Ureter (tissue), 1 donor: ENCODE measurements around the gene ZFAND3. TPM values are rescaled to one million over a fixed set of nuclear protein-coding genes. Genes with fewer than 3 reads are reported as not detected.
"Not testable (repeated sequence)": the region's sequence is repeated elsewhere in the genome, so short reads cannot be mapped to it uniquely, and the experiment has no call there.

Source experiments
- DNase-seq: peaks from one replicate; pipeline ENCODE4 v3.0.0-alpha.2; 2020; ENCODE audit warnings: low spot score
- total RNA-seq: library from RNA; stranded (reverse); gene quantifications from one replicate; pipeline ENCODE4 v1.2.4, GENCODE V29; 2023
- donor health status: DM: yes; HTN: yes; CAD: no.

The ZFAND3 gene
- total RNA-seq, 1 donor from 2014 or later: 123 TPM

DNA sequence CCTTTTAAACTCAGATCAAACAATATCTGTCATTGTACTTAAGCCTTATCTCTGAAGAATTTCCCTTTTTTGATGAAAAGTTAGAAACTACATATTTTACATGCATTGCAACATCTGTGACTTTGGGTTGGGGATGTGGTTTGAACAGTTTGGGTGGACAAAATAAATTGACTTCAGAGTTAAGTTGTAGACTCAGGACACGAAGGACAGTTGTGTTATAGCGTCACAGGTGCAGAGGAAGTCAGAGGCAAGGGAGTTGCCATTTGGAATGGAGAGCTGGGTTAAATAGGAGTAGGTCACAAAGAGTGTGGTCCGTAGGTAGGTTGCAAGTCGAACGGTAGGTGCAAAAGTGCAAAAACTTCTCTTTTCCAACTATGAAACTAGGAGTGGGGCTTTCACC is 46.0 kb downstream of the ZFAND3 start:
- DNase-seq: no peak

DNA sequence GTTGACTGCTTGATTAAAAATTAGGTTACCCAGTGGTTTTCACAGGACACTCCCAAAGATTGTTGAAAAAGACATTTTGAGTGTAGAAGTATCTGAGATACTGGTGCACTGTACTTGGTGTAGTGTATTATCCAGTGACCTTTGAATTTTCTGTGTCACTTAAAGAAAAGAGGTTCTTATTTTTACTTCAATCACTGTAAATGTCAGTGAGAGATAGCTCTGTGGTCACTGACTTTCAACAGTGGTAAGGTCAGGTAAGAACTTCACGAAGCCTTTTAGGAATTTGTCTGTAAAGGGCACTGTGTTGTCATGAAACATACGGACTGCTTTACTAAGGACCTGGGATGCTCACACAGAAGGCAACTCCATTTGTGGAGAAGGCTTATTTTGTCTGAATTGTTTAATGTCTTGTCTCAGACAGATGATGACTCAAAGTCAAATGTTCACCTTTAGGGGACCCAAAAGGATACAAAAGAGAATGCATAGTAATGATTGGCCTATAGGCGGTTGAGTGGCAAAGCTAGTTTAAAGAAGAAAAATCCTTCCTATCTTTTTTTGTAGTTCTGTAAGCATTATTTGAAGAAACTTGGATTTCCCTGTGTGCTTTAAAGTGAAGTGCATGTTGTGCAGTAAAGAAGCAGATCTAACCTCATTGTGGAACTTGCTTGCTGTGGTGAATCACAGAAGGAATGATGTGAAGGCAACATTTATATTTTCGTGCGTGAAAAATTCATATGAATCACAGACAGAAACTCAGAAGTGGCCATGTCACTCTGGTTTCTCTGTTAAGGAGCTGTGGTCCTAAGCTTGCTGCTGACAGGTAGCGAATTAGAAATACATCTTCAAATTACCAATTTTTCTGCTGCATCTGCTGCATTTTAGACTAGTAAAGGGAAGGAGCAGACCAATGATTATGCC is 47.3 kb downstream of the ZFAND3 start:
- DNase-seq: no peak

DNA sequence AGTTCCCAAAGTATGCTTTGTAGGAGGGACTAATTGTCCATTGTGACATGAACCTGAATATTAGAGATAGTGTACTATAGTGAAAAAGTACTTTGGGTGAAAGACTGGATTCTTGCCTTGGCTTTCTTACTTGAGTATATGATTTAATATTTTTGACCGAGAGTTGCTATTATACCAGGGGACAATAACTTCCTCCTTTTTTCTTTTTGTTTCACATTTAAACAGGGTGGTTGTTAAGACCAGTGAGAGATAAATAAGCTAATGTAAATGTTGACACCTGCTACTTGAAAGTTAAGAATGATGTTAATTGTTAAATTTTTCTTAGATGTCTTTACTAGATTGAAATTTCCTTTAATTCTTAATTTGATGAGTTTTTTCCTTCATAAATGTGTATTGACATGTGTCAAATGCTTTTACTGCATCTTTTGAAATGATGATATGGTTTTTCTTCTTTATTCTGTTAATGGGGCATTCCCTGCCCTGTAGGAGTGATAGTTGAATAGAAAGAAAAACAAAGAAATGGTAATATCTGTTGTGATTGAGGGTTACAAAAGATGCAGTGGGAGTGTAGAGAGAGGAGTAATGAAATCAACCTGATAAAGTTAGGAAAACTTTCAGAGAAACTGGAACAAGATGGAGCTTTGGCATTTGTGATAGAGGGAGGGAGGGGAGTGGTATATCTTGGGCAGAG is 48.4 kb downstream of the ZFAND3 start:
- DNase-seq: no peak

DNA sequence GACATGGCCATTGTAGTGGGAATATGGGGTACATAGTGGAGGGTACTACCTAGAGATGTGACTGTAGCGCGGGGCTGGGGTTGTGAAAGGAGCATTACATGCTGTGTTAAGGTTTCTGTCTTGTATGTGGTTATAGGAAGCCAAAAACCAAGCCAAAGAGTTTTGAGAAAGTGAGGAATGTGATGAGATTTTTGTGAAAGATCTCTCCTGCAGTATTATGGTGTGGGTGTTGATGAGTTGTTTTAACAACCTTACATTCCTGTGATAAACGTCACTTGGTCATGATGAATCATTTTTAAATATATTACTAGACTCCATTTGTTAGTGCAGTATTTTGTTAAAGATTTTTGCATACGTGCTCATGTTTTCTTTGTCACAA is 48.9 kb downstream of the ZFAND3 start:
- DNase-seq: no peak

DNA sequence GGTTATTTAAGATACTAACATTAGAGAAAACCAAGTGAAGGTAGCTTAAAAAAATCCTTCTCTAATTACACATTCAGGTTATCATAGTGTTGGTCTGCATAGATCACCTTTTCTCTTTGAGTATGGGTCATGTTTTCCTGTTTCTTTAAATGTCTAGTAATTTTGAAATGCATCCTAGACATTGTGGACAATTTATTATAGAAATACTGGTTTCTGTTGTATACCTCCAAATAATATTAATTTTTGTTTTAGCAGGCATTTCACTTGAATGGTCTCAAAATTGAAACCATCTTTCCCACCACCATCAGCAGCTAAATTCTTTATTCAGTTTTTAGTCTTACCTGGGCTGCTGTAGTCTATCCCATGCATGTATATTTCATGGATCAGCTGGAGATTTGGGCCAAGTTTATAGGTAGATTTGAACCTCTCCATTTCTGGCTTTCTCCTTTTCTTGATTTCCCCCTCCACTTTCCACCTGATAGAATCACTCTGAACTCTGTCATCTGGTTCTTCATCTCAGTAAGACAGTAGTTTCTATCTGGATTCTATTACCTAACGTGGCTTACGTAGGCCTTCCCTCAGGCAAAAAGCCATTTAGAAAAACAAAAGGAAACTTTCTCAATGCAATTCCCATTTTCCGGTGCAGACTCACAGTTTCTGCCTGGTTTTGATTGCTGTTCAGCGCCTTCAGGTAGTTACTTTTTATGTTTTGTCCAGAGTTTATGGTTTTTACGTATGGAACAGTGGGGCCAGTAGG is 52.3 kb downstream of the ZFAND3 start:
- DNase-seq: no peak

DNA sequence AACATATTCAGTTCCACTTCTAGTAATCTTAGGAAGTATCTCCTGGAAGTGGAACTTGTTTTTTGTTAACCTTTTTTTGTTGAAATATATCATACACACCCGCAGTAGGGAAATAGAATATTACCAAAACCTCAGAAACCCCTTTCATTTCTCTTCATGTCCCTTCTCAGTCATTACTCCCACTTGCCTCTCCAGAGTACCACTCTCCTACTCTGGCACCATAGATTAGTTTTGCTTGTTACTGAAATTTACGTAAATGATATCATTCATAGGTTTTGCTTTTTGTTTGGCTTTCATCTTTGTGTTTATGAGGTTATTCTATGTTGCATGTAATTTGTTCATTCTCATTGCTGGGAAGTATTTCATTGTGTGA is 52.8 kb downstream of the ZFAND3 start:
- DNase-seq: no peak

DNA sequence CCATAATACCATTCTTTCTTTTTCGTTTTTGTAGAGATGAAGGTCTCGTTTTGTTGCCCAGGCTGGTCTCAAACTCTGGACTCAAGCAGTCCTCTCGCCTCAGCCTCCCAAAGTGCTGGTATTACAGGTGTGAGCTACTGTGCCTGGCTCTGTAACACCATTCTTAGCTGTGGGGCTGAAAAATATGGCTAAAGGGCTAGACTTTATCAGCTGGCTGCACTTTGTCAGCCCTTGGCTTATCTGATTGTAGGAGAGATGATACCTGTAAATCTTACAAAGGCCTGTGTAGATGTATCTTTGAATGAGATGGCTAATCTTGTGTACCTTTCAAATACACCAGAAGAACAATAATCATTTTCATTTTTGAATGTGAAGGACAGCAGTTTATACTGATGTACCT is 55.2 kb downstream of the ZFAND3 start:
- no peak for DNase-seq

DNA sequence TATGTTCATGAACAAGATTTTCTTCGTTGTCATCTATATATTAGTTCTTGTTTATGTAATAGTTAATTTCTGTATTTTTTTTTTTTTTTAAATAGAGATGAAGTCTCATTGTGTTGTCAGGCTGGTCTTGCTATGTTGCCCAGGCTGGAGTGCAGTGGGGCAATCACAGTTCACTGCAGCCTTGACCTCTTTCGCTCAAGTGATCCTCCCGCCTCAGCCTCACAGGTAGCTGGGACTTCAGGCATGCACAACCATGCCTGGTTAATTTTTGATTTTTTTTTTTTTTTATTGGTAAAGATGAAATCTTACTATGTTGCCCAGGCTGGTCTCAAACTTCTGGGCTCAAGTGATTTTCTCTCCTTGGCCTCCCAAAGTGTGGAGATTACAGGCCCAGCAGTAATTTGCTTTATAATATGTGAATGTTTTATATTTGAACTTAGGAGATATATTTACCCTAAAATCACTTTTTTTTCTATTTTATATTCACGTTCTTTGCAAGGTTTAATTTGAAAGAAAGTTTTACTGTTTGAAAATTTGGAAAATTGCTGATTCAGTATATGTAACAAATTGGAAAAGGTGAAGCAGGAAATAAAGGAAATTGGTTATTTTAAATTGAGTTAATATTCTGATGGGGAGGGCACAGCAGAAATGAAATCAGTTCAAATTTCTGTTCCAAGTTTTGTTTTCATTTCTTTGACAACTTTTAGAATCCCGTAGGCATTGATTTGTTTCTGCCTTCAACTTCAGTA is 56.2 kb downstream of the ZFAND3 start:
- no peak for DNase-seq

DNA sequence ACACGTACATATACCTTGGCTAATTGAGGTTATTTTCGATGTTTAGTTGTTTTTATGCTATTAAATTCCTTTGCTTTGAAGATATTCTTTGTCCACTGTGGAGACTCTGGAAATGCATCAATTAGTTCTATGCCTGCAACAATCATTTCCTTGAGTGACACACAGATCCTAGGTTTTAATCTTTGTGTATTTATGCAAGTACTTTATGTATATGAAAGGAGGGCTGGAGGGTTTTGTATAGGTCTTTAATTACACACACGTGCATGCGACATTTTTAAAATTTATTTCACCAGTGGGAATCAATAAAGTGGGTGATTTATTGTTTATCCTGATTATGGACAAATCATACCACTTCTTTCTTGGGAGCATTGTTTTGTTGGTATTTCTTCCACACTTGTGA is 57.3 kb downstream of the ZFAND3 start:
- DNase-seq: no peak

DNA sequence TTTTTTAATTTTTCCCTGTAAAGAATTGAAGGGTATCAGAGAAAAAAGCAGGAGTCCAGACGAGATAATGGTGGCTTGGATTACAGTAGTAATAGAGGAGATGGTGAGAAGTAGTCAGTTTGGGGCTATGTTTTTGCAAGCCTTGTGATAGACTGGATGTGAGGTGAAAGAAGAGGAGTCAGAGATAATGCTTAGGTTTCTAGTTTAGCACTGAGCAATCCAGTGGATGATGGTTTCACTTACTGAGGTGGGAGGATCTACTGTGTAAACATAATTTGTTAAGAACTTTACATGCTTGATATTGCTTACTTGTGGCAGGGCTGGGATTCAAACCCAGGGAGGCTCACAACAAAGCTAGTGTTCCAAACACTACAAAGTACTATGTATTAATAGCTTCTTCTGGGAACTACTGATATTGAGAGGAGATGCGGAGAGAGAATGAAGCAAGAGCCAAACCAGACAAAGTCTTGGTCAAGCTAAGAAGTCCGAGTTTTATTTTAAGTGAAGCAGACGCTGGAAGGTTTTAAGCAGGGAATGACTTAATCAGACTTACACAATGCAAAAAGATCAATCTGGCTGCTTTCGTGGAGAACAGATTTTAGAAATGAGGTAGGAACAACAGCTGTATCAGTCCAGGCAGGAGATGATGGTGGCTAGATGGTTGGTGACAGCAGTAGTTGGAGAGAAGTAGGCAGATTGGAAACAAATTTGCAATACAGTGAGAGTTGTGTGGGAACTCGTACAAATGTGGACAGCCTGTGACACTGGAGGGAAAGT is 58.0 kb downstream of the ZFAND3 start:
- no peak for DNase-seq

DNA sequence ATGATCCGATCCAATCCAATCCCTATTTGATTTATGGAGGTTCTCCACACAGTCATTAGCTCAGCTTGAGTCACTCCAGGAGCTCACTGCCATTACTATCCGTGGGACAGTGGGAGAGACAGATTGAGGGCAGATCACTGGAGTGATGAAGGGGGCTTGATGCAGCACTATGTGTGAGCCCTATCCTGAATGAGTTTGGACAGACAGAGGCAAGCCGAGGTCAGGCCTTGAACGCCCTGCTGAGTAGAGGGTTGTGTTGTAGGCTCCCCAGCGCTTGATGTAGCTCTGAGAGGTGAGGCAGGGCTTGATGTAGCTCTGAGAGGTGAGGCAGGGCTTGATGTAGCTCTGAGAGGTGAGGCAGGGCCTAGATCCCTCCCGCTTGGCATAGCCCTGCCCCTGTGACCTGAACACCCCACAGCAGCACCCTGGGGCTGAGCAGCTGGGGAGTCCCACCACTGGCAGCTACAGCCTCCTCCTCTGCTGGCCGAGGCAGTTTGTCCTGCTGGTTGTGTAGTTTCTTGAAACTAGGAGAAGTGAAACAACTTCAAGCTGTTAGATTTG is 58.7 kb downstream of the ZFAND3 start:
- DNase-seq: no peak

DNA sequence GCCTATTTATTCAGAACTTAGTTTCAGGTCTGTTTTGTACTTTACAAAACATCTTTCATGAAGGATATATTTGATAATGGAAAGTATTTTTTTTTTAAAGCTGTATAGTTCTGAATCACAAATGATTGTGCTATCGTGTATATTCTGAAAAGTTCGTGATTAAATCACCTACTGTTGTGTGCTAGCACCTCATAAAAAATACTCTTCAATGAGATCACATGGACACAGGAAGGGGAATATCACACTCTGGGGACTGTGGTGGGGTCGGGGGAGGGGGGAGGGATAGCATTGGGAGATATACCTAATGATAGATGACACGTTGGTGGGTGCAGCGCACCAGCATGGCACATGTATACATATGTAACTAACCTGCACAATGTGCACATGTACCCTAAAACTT is 61.1 kb downstream of the ZFAND3 start:
- DNase-seq: not testable (repeated sequence)

DNA sequence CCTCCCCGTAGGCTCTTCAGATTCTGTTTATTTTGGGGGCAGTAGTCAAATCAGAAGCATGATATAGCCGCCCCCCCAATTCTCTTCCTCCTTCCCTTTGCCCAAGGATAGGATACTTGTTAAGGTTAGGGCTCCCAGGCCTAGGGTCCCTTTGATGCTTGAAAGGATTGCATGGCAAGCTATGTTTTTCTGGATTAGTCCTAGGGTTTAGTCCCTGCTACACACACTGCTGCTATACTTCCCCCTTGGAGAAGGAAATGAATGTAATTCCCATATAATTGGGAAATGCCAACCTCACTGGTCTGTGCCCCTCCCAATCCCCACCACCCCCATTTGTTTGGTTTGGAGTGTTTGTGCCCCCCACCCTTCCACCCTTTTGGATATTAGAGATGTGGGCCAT is 62.8 kb downstream of the ZFAND3 start:
- no peak for DNase-seq

DNA sequence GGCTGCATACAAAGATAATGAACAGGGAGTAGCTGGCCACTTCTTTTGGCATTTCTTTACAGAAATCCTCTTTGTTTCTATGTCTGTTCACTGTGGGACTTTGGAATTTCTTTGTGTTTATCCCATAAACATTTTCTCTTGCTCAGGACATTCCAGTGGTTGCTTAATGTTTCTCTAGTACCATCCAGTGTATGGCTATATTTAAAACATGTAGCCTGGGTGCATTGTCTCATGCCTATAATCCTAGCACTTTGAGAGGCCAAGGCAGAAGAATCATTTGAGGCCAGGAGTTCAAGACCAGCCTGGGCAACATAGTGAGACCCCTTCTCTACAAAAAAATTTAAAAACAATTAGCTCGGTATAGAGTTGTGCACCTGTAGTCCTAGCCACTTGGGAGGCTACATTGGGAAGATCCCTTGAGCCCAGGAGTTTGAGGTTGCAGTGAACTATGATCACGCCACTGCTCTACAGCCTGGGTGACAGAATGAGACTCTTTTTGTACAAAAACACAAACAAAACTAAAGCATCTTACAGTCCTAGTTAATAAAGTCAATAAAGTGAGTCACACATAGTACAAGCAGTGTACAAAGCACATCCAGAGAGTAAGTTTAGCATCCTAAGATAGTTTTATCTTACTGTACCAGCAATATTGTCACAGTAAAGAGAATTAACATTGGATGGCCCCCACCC is 63.3 kb downstream of the ZFAND3 start:
- no peak for DNase-seq

DNA sequence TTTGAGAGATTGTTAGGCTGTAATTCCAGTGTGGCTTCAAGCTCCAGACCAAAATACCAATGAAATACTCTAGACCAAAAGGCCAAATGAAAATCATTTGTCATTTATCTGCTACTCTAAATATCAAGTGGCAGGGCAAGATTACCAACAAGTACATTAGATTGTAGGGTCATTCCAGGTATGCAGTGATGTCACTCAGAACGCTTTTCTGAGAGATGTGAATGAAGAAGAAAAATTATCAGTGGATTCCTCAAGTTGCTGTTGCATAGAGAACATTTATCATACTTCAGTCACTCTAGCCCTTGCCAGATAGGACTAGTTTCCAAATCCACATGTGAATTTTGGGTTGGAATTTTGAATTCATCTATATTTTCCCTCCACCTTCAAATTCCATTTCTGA is 65.0 kb downstream of the ZFAND3 start:
- no peak for DNase-seq

DNA sequence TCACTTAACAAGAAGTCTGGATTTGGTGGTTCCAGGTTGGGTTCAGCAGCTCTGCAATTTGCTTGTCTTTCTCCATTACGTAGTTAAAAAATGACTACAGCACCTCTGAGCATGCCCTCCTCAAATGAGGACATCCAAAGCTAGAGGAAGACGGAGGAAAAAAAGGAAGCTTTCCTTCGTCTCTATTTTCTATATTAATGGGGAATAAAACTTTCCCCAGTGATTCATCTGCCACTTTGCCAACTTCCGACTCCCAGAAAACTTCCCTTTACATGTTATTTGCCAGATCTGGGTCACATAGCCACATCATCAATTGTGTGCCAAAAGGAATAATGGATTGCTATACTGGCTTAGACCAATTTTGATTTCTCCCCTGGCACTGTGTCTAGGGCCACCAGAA is 69.5 kb downstream of the ZFAND3 start:
- DNase-seq: no peak

DNA sequence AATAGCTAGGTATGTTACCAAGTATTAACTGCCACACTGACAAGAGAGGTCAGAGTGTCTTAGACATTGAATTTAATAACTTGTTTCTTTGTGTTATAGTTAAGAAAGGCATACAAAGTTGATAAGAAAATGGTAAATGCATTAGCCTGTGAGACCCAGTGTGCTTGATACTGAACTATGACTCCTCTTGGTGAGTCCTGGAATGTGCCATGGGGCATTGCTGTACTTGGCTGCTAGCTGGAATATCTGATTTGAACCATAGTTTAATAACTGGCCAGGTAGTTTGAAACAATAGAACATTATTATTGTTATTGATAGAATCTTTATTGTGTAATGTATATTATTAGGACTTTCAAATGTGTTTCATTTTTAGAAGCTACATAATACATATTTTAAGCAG is 70.0 kb downstream of the ZFAND3 start:
- no peak for DNase-seq

DNA sequence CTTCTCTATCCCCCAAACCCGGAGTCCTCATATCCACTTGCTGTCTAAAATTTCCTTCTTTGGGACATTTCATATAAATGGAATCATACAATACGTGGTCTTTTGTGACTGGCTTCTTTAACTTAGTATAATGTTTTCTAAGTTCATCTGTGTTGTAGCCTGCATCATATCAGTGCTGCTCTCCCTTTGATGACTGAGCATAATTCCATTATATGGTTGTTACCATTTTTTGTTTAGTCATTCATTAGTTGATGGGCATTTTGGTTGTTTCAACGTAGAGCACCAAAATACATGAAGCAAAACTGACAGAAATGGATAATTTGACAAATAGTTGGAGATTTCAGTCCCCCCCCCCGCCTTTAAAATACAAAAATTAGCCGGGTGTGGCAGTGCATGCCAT is 71.5 kb downstream of the ZFAND3 start:
- no peak for DNase-seq

DNA sequence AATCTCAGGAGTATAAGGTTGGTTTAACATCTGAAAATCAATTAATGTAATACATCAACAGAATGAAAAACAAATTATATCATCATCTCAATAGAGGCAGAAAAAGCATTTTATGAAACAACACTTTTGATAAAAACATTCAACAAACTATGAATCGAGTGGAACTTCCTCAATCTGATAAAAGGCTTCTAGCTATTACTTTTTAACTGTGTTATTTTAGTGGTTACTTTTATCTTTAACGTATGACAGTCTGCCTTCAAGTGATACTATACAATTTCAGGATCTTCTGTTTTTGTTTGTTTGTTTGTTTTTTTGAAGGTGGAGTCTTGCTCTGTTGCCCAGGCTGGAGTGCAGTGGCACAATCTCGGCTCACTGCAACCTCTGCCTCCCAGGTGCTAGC is 73.7 kb downstream of the ZFAND3 start:
- DNase-seq: no peak

DNA sequence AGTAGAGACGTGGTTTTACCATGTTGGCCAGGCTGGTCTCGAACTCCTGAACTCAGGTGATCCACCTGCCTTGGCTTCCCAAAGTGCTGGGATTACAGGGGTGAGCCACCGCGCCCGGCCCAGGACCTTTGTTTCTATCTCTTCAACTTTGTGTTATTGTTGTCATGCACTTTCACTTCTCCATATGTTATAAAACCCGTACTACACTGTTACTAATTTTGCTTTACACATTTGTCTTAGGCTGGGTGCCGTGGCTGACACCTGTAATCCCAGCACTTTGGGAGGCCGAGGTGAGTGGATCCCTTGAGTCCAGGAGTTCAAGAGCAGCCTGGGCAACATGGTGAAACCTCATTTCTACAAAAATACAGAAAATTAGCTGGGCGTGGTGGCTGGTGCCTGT is 74.2 kb downstream of the ZFAND3 start:
- not testable (repeated sequence) for DNase-seq
